Glutamatergic neuron (in vitro differentiated cells): Measurements from ENCODE around the gene CCDC127. TPM values are rescaled to one million over a fixed set of nuclear protein-coding genes. Genes with fewer than 3 reads are reported as not detected.
A peak's percentile ranks its signal among the peaks of the same experiment; 100 is the strongest.

Experiments
- DNase-seq: peaks from one replicate; pipeline ENCODE4 v3.0.0; 2022
- H3K27ac Mint-ChIP-seq: one replicate; pipeline ENCODE4 v1.8.0; 2020; ENCODE audit warnings: mild to moderate bottlenecking, mixed read lengths, inconsistent platforms; ENCODE audit not compliant: unreplicated experiment
- H3K27me3 Mint-ChIP-seq: one replicate; pipeline ENCODE4 v1.8.0; 2020; ENCODE audit warnings: mild to moderate bottlenecking, moderate library complexity, mixed read lengths, inconsistent platforms; ENCODE audit not compliant: unreplicated experiment
- H3K36me3 Mint-ChIP-seq: one replicate; pipeline ENCODE4 v1.8.0; 2020; ENCODE audit warnings: mild to moderate bottlenecking, mixed read lengths, inconsistent platforms; ENCODE audit not compliant: unreplicated experiment
- H3K4me1 Mint-ChIP-seq: one replicate; pipeline ENCODE4 v1.8.0; 2020; ENCODE audit warnings: mild to moderate bottlenecking, low read depth, mixed read lengths, inconsistent platforms; ENCODE audit not compliant: unreplicated experiment
- H3K4me3 Mint-ChIP-seq: one replicate; pipeline ENCODE4 v1.8.0; 2020; ENCODE audit warnings: mild to moderate bottlenecking, mixed read lengths, inconsistent platforms; ENCODE audit not compliant: unreplicated experiment
- H3K9me3 Mint-ChIP-seq: one replicate; pipeline ENCODE4 v1.8.0; 2020; ENCODE audit warnings: mild to moderate bottlenecking, moderate library complexity, mixed read lengths, inconsistent platforms; ENCODE audit not compliant: unreplicated experiment
- CTCF ChIP-seq: fragments of 200-600 bp; sonication (generic); IDR thresholded peaks from one replicate; pipeline ENCODE4 v1.5.0; 2021; ENCODE audit not compliant: partially characterized antibody, unreplicated experiment
- total RNA-seq: library from RNA; stranded (reverse); fragmentation: NEBNext Ultra II Directional; extraction: Animal tissue kit (Norgen Biotek cat#: 25700); gene quantifications from one replicate; pipeline ENCODE4 v1.2.1, GENCODE V29; 2021; ENCODE audit not compliant: unreplicated experiment

Gene CCDC127
- total RNA-seq, 1 donor from 2014 or later = 11.9 TPM

DNA sequence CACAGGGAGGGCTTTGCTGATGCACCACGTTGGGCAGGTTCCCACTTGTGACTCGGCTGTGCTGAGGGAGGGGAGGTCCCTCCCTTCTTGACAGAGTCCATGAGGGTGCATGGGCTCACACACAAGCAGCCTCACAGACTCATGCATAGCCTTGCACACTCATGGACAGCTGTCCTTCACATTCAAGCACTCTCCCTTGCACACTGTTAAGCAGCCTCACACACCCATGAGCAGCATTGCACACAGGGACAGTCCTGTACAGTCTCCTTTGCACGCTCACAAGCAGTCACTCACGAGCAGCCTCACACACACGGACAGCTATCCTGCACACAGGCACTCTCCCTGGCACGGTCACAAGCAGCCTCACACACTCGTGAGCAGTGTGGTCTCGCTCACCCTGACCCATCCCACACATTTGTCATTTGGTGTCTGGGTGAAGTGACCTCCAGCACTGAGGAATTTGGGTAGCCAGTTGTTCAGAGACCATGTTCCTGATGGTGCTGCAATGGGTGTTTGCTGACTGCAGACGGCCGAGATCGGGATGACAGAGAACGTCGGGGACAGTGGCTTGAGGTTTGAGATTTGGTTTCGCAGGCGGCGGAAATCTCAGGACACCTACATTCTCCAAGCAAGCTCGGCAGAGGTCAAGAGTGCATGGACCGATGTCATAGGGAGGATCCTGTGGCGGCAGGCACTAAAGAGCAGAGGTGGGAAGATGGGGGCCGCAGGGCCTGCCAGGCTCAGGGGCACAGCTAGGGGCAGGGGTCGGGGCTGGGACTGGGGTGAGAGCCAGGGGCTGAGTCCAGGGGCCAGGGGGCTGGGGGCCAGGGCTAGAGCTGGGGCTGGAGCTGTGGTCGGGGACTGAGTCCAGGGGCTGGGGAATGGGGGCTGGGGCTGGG is 44.3 kb downstream of the CCDC127 start:
- Mint-ChIP-seq H3K4me3 (no peak overlapping the region), H3K4me1 (no peaks in the 10 kb centered on the region), H3K27me3 (peaks cover 8% of the 10 kb centered on the region), H3K36me3 (no peaks in the 10 kb centered on the region), H3K9me3 (peaks cover 8% of the 10 kb centered on the region), H3K27ac (peak overlapping the region; percentile 19)
- DNase-seq = peak; percentile 8
- TF ChIP-seq CTCF = no peak

DNA sequence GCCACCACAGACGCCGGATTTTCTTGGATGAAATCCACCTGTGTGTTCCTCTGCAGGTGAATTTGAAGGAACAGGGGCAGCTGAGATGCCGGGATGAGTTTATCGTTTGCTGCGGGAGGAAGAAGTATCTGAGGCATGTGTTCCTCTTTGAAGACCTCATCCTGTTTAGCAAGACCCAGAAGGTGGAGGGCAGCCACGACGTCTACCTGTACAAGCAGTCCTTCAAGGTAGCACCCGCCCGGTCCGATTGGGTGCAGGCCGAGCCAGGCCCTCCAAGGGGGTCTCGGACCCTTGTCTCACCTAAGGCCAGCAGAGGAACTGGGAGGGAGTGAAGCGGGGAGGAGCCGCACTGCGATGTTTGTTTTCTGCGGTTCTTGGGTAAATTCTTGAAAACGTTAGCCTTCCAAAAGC is 45.1 kb downstream of the CCDC127 start:
- DNase-seq = no peak
- Mint-ChIP-seq H3K36me3 (no peaks in the 10 kb centered on the region), H3K4me3 (no peak overlapping the region), H3K4me1 (peaks cover 4% of the 10 kb centered on the region), H3K9me3 (peaks cover 9% of the 10 kb centered on the region), H3K27ac (no peak overlapping the region), H3K27me3 (peaks cover 9% of the 10 kb centered on the region)
- TF ChIP-seq CTCF = no peak

GRCh38 chr5:172421-172820 is 45.5 kb downstream of the CCDC127 start:
- H3K4me3 Mint-ChIP-seq = no peak overlapping the region
- H3K36me3 Mint-ChIP-seq = no peaks in the 10 kb centered on the region
- DNase-seq = no peak
- no peak overlapping the region for H3K27ac Mint-ChIP-seq
- TF ChIP-seq CTCF = no peak
- peaks cover 9% of the 10 kb centered on the region for H3K27me3 Mint-ChIP-seq
- peaks cover 4% of the 10 kb centered on the region for H3K4me1 Mint-ChIP-seq
- H3K9me3 Mint-ChIP-seq = peaks cover 9% of the 10 kb centered on the region

GRCh38 chr5:171801-172331 is 46.1 kb downstream of the CCDC127 start:
- Mint-ChIP-seq H3K4me3 (no peak overlapping the region), H3K27me3 (peaks cover 9% of the 10 kb centered on the region), H3K36me3 (no peaks in the 10 kb centered on the region), H3K4me1 (peaks cover 4% of the 10 kb centered on the region), H3K9me3 (peaks cover 9% of the 10 kb centered on the region), H3K27ac (no peak overlapping the region)
- TF ChIP-seq CTCF = no peak
- DNase-seq = peak; percentile 13
